Sigmoid colon (tissue), 4 donors: ENCODE data around the gene ARHGEF1.

Experiments used
- EP300 ChIP-seq, 4 donors: sonication (generic); formaldehyde crosslinking; IDR thresholded peaks; one replicate each; pipeline ENCODE4 v1.6.1; 2017; ENCODE audit warnings: antibody characterized with exemption in 4 of 4
- POLR2A ChIP-seq, 2 donors: fragments of 450-650 bp; IDR thresholded peaks; one replicate each; pipeline ENCODE4 v1.6.1; 2016; ENCODE audit warnings: antibody characterized with exemption in 2 of 2, mild to moderate bottlenecking in 2 of 2, moderate library complexity in 2 of 2
- TF ChIP-seq, protein P1 (sequence below), 4 experiments: fragments of 450-650 bp in 3 of 4; fragments of 200-600 bp in 1 of 4; IDR thresholded peaks; one replicate each; pipeline ENCODE4 v1.5.1; 2016 to 2019; ENCODE audit warnings: antibody characterized with exemption in 4 of 4, mild to moderate bottlenecking in 3 of 4, moderate library complexity in 2 of 4

DNA sequence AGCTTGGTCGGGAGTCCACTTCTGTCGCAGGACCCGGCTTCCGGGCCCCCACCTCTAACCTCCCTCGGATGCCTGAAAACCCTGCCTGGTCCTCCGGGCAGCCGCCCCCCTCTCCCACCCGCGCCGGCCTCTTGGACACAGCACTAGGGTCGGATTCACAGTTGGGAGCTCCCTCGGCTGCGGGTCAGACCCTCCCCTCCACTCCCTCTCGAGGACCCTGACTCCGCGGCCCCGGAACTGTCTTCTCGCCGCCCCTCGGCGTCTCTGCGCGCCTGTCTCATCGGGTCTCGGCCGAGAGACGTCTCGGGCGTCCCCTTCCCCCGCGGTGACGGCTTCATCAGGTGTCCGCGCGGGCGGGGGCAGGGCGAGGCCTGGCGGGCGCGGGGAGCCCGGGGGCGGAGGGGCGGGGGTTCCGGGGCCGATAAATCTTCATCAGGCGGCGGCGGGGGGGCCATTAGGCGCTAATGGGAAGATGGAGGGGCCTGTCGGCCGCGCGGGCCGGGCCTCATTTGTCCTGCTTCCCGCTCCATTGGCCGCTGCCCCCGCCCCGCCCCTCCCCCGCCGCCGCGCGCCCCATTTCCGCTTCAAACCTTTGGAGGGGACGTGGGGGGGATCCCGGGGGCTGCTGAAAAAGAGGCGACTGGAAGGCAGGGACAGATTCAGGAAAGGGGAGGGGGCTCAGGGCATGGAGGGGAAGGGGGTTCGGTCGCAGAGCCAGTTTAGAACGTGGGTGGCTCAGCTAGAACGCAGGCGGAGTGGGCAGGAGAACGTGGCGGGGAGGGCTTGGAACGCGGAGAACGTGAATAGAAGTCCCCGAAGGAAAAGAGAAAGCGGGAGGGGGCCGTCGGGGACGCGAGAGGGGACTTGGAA is 57.1 kb downstream of the ARHGEF1 start:
- TF ChIP-seq, protein P1, sequence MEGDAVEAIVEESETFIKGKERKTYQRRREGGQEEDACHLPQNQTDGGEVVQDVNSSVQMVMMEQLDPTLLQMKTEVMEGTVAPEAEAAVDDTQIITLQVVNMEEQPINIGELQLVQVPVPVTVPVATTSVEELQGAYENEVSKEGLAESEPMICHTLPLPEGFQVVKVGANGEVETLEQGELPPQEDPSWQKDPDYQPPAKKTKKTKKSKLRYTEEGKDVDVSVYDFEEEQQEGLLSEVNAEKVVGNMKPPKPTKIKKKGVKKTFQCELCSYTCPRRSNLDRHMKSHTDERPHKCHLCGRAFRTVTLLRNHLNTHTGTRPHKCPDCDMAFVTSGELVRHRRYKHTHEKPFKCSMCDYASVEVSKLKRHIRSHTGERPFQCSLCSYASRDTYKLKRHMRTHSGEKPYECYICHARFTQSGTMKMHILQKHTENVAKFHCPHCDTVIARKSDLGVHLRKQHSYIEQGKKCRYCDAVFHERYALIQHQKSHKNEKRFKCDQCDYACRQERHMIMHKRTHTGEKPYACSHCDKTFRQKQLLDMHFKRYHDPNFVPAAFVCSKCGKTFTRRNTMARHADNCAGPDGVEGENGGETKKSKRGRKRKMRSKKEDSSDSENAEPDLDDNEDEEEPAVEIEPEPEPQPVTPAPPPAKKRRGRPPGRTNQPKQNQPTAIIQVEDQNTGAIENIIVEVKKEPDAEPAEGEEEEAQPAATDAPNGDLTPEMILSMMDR (IDR thresholded peaks at IDR 0.05), result no peak
- TF ChIP-seq POLR2A (IDR thresholded peaks at IDR 0.05) (no peak), EP300 (IDR thresholded peaks at IDR 0.05) (no peak)
